A549 treated with RU486 at 1 μM for 4 hours (cell line): ENCODE measurements around the gene TMEM240. TPM values are rescaled to one million over a fixed set of nuclear protein-coding genes. Genes with fewer than 3 reads are reported as not detected.

Experiments
- total RNA-seq: library from RNA; stranded (reverse); fragments of 200-300 nt; extraction: Qiagen RNA extraction; gene quantifications from 5 replicates; pipeline ENCODE4 v1.2.3, GENCODE V29; 2022; ENCODE audit warnings: low read depth

Gene TMEM240
- total RNA-seq = 0.22 to 0.52 TPM (median 0.36 TPM) in 5 replicates

GRCh38 chr1:1540090-1540817, at the start of gene TMEM240:
TMEM240 (minus strand) TSS chr1:1540624; CDS start chr1:1540346, 278 bp downstream.

GRCh38 chr1:1574721-1575537, 34.5 kb upstream of the TMEM240 start, which contains the start of gene SSU72:
SSU72 (minus strand) TSS chr1:1574863; CDS start chr1:1574557, 306 bp downstream.

GRCh38 chr1:1511533-1512285, 28.7 kb downstream of the TMEM240 start, which contains the start of gene ATAD3A:
ATAD3A (plus strand) TSS chr1:1512162; CDS start chr1:1512269, 107 bp downstream.

Other genes starting within 250 kb of the TMEM240 start
- gene ACAP3, start 232.7 kb downstream of the TMEM240 start, total RNA-seq = 8.1 to 17.8 TPM (median 13.7 TPM) in 5 replicates
- 16.5 to 29.3 TPM (median 22.8 TPM) in 5 replicates for gene PUSL1, start 232.0 kb downstream of the TMEM240 start, total RNA-seq
- 47.7 to 61.4 TPM (median 58.1 TPM) in 5 replicates for gene INTS11, start 216.0 kb downstream of the TMEM240 start, total RNA-seq
- gene CPTP, start 215.8 kb downstream of the TMEM240 start, total RNA-seq = 13.1 to 20.9 TPM (median 18.3 TPM) in 5 replicates
- 0.08 to 0.14 TPM (median 0.12 TPM) in 5 replicates for gene TAS1R3, start 209.3 kb downstream of the TMEM240 start, total RNA-seq
- gene DVL1, start 191.2 kb downstream of the TMEM240 start, total RNA-seq = 44.0 to 77.6 TPM (median 71.9 TPM) in 5 replicates
- gene MXRA8, start 182.1 kb downstream of the TMEM240 start, total RNA-seq = 0.16 to 1.0 TPM (median 0.27 TPM) in 4 of 5 replicates, not detected in the other
- gene AURKAIP1, start 165.4 kb downstream of the TMEM240 start, total RNA-seq = 99.9 to 181 TPM (median 176 TPM) in 5 replicates
- 36.2 to 57.5 TPM (median 50.3 TPM) in 5 replicates for gene CCNL2, start 141.3 kb downstream of the TMEM240 start, total RNA-seq
- gene MRPL20, start 133.3 kb downstream of the TMEM240 start, total RNA-seq = 127 to 156 TPM (median 138 TPM) in 5 replicates
- not detected in 5 replicates for gene ANKRD65, start 119.3 kb downstream of the TMEM240 start, total RNA-seq
- 4.8 to 16.5 TPM (median 14.4 TPM) in 5 replicates for gene VWA1, start 104.9 kb downstream of the TMEM240 start, total RNA-seq
- not detected in 5 replicates for gene ATAD3C, start 90.9 kb downstream of the TMEM240 start, total RNA-seq
- gene ATAD3B, start 68.9 kb downstream of the TMEM240 start, total RNA-seq = 1.6 to 3.3 TPM (median 3.2 TPM) in 5 replicates
- 28.2 to 40.1 TPM (median 37.3 TPM) in 5 replicates for gene ATAD3A, start 28.5 kb downstream of the TMEM240 start, total RNA-seq
- 92.5 to 114 TPM (median 109 TPM) in 5 replicates for gene SSU72, start 34.2 kb upstream of the TMEM240 start, total RNA-seq
- gene FNDC10, start 59.5 kb upstream of the TMEM240 start, total RNA-seq = 5.2 to 10.5 TPM (median 8.0 TPM) in 5 replicates
- 8.3 to 20.2 TPM (median 17.1 TPM) in 5 replicates for gene MIB2, start 74.9 kb upstream of the TMEM240 start, total RNA-seq
- 0.48 to 1.1 TPM (median 0.51 TPM) in 4 of 5 replicates, not detected in the other for gene MMP23B, start 91.5 kb upstream of the TMEM240 start, total RNA-seq
- gene CDK11B, start 118.4 kb upstream of the TMEM240 start, total RNA-seq = 26.1 to 28.9 TPM (median 26.5 TPM) in 5 replicates
- 9.1 to 13.6 TPM (median 12.0 TPM) in 5 replicates for gene SLC35E2B, start 152.2 kb upstream of the TMEM240 start, total RNA-seq
- 18.9 to 23.6 TPM (median 22.9 TPM) in 5 replicates for gene CDK11A, start 183.7 kb upstream of the TMEM240 start, total RNA-seq
- 26.7 to 40.1 TPM (median 38.1 TPM) in 5 replicates for gene NADK, start 237.8 kb upstream of the TMEM240 start, total RNA-seq